ENCODE data around the gene SDC4. TPM values are rescaled to one million over a fixed set of nuclear protein-coding genes. Genes with fewer than 3 reads are reported as not detected.
A peak's percentile ranks its signal among the peaks of the same experiment; 100 is the strongest.

The SDC4 gene
- total RNA-seq, 4 donors from 2014 or later = 60.7 to 140 (median 94.3) TPM

DNA sequence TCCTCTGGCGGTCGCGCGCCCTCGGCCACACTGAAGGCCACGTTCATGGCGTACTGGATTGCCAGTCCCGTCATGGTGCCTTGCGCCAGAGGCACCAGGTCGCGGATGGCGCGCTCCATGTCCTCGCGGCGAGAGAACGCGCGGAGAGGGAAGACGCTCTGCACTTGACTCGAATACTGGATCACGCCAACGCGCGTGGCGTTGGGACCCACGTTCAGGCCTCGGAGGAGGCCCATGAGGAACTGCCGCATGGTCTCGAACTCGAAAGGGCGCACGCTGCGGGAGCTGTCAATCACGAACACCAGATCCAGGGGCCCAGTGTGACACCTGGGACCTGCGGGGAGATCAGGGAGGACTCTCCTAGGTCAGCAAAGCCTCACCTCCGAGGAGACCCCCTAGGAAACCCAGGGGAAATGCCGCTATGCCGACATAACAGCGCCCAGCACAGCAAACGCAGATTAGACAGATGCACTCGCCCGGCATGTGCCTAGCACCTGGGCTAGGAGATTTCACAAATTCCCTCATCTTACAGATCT, 43.7 kb downstream of the SDC4 start:
- H3K27ac ChIP-seq = no peak overlapping the region
- in situ Hi-C loops (cut with MboI; ENCODE audit: low pct_ligation_motif_present in 1 of 4, low pct_unique_long_range_greater_than_20kb in 1 of 4, low sequenced_read_pairs in 3 of 4) (loop anchor here in 1 of 4 donors (25.0 kb wide), 2 partner anchors 133 to 458 kb away; no protein-coding TSS in a partner anchor), intact Hi-C loops (cut with DNase I; ENCODE audit: low total_unique reads) (no loop called here)
- H3K4me1 ChIP-seq = peaks cover 0 to 10% (median 2%) of the 10 kb centered on the region in 4 donors
- H3K27me3 ChIP-seq = peaks cover 39% of the 10 kb centered on the region
- H3K36me3 ChIP-seq = no peaks in the 10 kb centered on the region
- H3K9me3 ChIP-seq = no peaks in the 10 kb centered on the region
- 0 to 82% methylated on average over 1 to 40 of the region's 43 CpGs for WGBS, 2 donors (ENCODE audit: low coverage in 1 of 2)
- H3K4me3 ChIP-seq = no peak overlapping the region
- no peak for TF ChIP-seq POLR2A (IDR thresholded peaks at IDR 0.05)
- no peak for TF ChIP-seq POLR2AphosphoS5 (IDR thresholded peaks at IDR 0.05)
- TF ChIP-seq EP300 (IDR thresholded peaks at IDR 0.05; ENCODE audit: low read depth) = no peak
- TF ChIP-seq, protein P1, sequence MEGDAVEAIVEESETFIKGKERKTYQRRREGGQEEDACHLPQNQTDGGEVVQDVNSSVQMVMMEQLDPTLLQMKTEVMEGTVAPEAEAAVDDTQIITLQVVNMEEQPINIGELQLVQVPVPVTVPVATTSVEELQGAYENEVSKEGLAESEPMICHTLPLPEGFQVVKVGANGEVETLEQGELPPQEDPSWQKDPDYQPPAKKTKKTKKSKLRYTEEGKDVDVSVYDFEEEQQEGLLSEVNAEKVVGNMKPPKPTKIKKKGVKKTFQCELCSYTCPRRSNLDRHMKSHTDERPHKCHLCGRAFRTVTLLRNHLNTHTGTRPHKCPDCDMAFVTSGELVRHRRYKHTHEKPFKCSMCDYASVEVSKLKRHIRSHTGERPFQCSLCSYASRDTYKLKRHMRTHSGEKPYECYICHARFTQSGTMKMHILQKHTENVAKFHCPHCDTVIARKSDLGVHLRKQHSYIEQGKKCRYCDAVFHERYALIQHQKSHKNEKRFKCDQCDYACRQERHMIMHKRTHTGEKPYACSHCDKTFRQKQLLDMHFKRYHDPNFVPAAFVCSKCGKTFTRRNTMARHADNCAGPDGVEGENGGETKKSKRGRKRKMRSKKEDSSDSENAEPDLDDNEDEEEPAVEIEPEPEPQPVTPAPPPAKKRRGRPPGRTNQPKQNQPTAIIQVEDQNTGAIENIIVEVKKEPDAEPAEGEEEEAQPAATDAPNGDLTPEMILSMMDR (IDR thresholded peaks at IDR 0.05) = no peak
- DNase-seq = no peak

DNA sequence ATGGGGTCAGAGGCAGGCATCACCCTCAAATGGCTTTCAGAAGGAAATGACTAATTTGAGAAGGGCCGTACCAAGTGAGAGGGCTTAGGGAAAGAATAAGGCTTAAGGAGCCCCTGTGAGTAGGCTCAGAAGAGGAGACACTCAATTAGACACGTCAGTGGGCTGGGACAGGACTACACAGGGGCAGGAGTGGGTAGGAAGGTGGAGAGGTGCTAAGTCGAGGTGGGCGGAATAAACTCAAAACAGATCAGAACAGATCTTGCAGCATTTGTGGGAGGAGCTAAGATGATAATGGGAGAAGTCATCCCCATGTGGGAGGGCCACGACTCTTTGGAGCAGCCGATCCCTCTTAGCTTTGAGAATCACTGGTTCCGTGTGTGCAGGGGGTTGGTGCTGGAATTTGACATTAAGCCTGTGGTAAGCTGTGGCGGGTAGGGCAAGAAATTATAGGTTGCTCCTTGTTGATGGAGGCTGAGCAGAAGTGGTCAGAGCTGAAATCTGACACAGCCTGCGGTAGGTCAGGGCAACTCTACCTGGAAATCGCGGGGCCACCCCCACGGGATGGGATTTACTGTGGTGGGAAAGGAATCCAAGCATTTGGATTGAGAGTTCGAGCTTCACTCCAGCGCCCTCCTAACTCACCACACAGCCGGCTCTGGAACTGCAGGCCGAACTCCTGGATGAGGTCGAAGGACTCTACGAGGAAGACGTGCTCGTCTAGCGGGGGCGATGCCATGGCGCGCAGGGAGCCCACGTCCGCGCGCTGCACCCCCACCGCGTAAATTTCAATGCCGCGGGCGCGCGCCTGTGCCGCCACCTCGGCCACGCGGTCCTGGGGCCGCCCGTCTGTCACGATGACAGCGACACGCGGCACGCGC, 44.4 kb downstream of the SDC4 start:
- Histone ChIP-seq H3K27ac (no peak overlapping the region), H3K36me3 (no peaks in the 10 kb centered on the region), H3K9me3 (no peaks in the 10 kb centered on the region), H3K4me1 (peaks cover 0 to 10% (median 2%) of the 10 kb centered on the region in 4 donors), H3K4me3 (no peak overlapping the region), H3K27me3 (peaks cover 39% of the 10 kb centered on the region)
- no peak for DNase-seq
- intact Hi-C loops (cut with DNase I; ENCODE audit: low total_unique reads) (no loop called here), in situ Hi-C loops (cut with MboI; ENCODE audit: low pct_ligation_motif_present in 1 of 4, low pct_unique_long_range_greater_than_20kb in 1 of 4, low sequenced_read_pairs in 3 of 4) (loop anchor here in 1 of 4 donors (25.0 kb wide), 2 partner anchors 133 to 458 kb away; no protein-coding TSS in a partner anchor)
- TF ChIP-seq POLR2AphosphoS5 (IDR thresholded peaks at IDR 0.05) (no peak), EP300 (IDR thresholded peaks at IDR 0.05; ENCODE audit: low read depth) (no peak), POLR2A (IDR thresholded peaks at IDR 0.05) (no peak)
- TF ChIP-seq, protein P1 (IDR thresholded peaks at IDR 0.05) = no peak
- 79 to 92% methylated on average over 7 to 47 of the region's 47 CpGs for WGBS, 2 donors (ENCODE audit: low coverage in 1 of 2)

DNA sequence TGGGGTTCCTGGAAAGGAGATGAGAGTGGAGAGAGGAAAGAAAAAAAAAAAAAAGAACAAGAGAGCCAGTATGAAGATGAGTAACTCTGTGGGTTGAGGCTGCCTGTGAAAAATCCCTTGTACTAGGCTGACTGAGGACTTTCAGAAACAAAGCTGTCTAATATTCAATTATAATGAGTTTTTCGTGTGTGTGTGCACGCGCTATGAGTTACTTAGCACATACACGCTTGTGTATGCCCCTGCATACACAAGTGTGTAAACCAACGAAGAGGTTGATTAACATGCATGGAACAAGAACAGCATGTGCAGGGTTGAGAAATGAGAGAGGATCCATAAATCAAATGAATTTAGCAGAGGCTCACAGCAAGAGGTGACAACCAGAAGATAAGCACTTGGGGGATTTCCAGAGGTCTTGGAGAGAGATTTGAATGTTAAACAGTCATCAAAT, 46.4 kb downstream of the SDC4 start:
- no peak overlapping the region for H3K4me3 ChIP-seq
- H3K36me3 ChIP-seq = no peaks in the 10 kb centered on the region
- H3K4me1 ChIP-seq = peaks cover 0 to 4% (median 2%) of the 10 kb centered on the region in 4 donors
- in situ Hi-C loops (cut with MboI; ENCODE audit: low pct_ligation_motif_present in 1 of 4, low pct_unique_long_range_greater_than_20kb in 1 of 4, low sequenced_read_pairs in 3 of 4) (loop anchor here in 1 of 4 donors (25.0 kb wide), 2 partner anchors 135 to 460 kb away; no protein-coding TSS in a partner anchor), intact Hi-C loops (cut with DNase I; ENCODE audit: low total_unique reads) (no loop called here)
- H3K27me3 ChIP-seq = peaks cover 32% of the 10 kb centered on the region
- TF ChIP-seq POLR2AphosphoS5 (IDR thresholded peaks at IDR 0.05) (no peak), EP300 (IDR thresholded peaks at IDR 0.05; ENCODE audit: low read depth) (no peak), POLR2A (IDR thresholded peaks at IDR 0.05) (no peak)
- TF ChIP-seq, protein P1 (IDR thresholded peaks at IDR 0.05) = no peak
- no peak overlapping the region for H3K27ac ChIP-seq
- 69 to 81% methylated on average over 5 of the region's 5 CpGs for WGBS, 2 donors (ENCODE audit: low coverage in 1 of 2)
- no peaks in the 10 kb centered on the region for H3K9me3 ChIP-seq
- DNase-seq = no peak

DNA sequence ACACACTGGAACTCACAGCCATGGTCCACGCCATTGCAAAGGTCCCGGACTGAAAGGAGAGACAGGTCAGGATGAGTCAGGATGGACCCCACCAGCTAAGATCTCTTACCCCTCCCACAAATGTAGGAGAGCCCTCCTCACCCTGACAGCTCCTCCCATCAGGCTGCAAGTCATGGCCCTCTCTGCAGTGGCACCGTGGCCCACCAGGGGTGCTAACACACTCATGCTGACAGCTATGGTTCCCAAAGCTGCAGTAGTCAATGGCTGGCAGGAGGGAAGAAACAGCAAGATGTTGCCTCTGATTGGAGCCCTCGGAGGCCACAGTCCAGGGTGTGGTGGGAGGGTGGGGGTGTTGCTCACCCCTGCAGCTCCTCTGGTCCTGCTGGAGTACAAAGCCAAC, 47.3 kb downstream of the SDC4 start:
- H3K27me3 ChIP-seq = peaks cover 23% of the 10 kb centered on the region
- in situ Hi-C loops (cut with MboI; ENCODE audit: low pct_ligation_motif_present in 1 of 4, low pct_unique_long_range_greater_than_20kb in 1 of 4, low sequenced_read_pairs in 3 of 4) = loop anchor here in 1 of 4 donors (25.0 kb wide), 2 partner anchors 136 to 461 kb away; no protein-coding TSS in a partner anchor
- TF ChIP-seq, protein P1 (IDR thresholded peaks at IDR 0.05) = peak in 2 of 5 experiments; percentile 7 to 17
- no peak for TF ChIP-seq POLR2AphosphoS5 (IDR thresholded peaks at IDR 0.05)
- H3K9me3 ChIP-seq = no peaks in the 10 kb centered on the region
- H3K36me3 ChIP-seq = no peaks in the 10 kb centered on the region
- H3K4me1 ChIP-seq = no peaks in the 10 kb centered on the region
- DNase-seq = no peak
- WGBS, 2 donors (ENCODE audit: low coverage in 1 of 2) = 39% methylated on average over 4 of the region's 4 CpGs; no CpG with 5 or more reads in 1 of the 2 donors
- no peak overlapping the region for H3K27ac ChIP-seq
- intact Hi-C loops (cut with DNase I; ENCODE audit: low total_unique reads) = no loop called here
- no peak overlapping the region for H3K4me3 ChIP-seq
